Measurements from ENCODE around the gene IDE. TPM values are rescaled to one million over a fixed set of nuclear protein-coding genes. Genes with fewer than 3 reads are reported as not detected.

Gene IDE
- total and polyA plus RNA-seq, 2 donors (not counting 3 experiments of a cell fraction or from before 2014, with no cell fraction given): 10.7 to 52.6 TPM

- H3K9ac ChIP-seq (replicated peaks; ENCODE audit: extremely low read depth, insufficient read depth, low read length): no peak overlapping the region
- CTCF ChIA-PET: interaction anchor here (0.9 to 1.5 kb wide), 2 partner anchors 28 to 39 kb away, joined by 4 to 5 read pairs; no protein-coding TSS in a partner anchor
- H3K4me2 ChIP-seq (ENCODE audit: insufficient read depth, low read length): no peak overlapping the region
- no peak for DNase-seq (ENCODE audit: low read depth, low spot score)
- peaks cover 10 to 23% of the 10 kb centered on the region in 2 experiments for H3K36me3 ChIP-seq (ENCODE audit: control insufficient read depth in 2 of 2, extremely low read depth in 1 of 2, insufficient read depth in 2 of 2, low read length in 2 of 2)
- no TSS peak for BruUV-seq (replicated peaks)
- H4K20me1 ChIP-seq (replicated peaks; ENCODE audit: control insufficient read depth, extremely low read depth, insufficient read depth, low read length): no peaks in the 10 kb centered on the region
- no peak overlapping the region for H3K4me3 ChIP-seq (replicated peaks in 1 of 3; ENCODE audit: insufficient read depth in 1 of 3, low read depth in 1 of 3, low read length in 3 of 3)
- H3K27ac ChIP-seq (ENCODE audit: insufficient read depth, low read depth, low read length): no peak overlapping the region
- POLR2A ChIA-PET: no interaction called here
- no peak for TF ChIP-seq MAX (IDR thresholded peaks at IDR 0.05; ENCODE audit: insufficient read depth, insufficient read length)
- no peak for TF ChIP-seq POLR2A (IDR thresholded peaks at IDR 0.05; ENCODE audit: low read depth, low read length)
- TF ChIP-seq JUN (IDR thresholded peaks at IDR 0.05; ENCODE audit: borderline replicate concordance, insufficient read depth, insufficient read length, low read depth): no peak
- TF ChIP-seq POLR2AphosphoS5 (IDR thresholded peaks at IDR 0.05; ENCODE audit: insufficient read depth, low read depth, low read length): no peak
- TF ChIP-seq CTCF (IDR thresholded peaks at IDR 0.05; ENCODE audit: extremely low read depth in 1 of 2, insufficient read depth in 1 of 2, low read depth in 1 of 2, low read length in 2 of 2): no peak
- no peak for TF ChIP-seq FOS (IDR thresholded peaks at IDR 0.05; ENCODE audit: borderline replicate concordance, insufficient read depth, low read length)
- no peak for TF ChIP-seq GATA2 (IDR thresholded peaks at IDR 0.05; ENCODE audit: insufficient read depth, insufficient read length, low read depth, low read length)
- no peak for TF ChIP-seq MYC (IDR thresholded peaks at IDR 0.05; ENCODE audit: low read depth, low read length)
- TF ChIP-seq EZH2 (IDR thresholded peaks at IDR 0.05; ENCODE audit: borderline replicate concordance, low read depth, low read length, severe bottlenecking): no peak
- H3K9me3 ChIP-seq (replicated peaks; ENCODE audit: control insufficient read depth, insufficient read depth, low read length): no peaks in the 10 kb centered on the region
- no peaks in the 10 kb centered on the region for H3K9me1 ChIP-seq (replicated peaks; ENCODE audit: control insufficient read depth, extremely low read depth, insufficient read depth, low read length)
- H3K4me1 ChIP-seq (ENCODE audit: control insufficient read depth, extremely low read depth, insufficient read depth, low read length): no peaks in the 10 kb centered on the region
- dilution Hi-C loops (cut with MboI; ENCODE audit: extremely low pct_ligation_motif_present, low sequenced_read_pairs): no loop called here
- no peak overlapping the region for H2AFZ ChIP-seq (ENCODE audit: low read depth, low read length)
- FAIRE-seq: no peak
- H3K79me2 ChIP-seq (ENCODE audit: control insufficient read depth, insufficient read depth, low read length): no peaks in the 10 kb centered on the region
- intact Hi-C loops (cut with micrococcal nuclease): no loop called here
- no peaks in the 10 kb centered on the region for H3K27me3 ChIP-seq (ENCODE audit: control insufficient read depth in 2 of 2, insufficient read depth in 2 of 2, low read length in 2 of 2)
Observed at GRCh38 chr10:92478536-92478935, 95.4 kb downstream of the IDE start.
